Keratinocyte (primary cell): ENCODE data around the gene ICAM2. TPM values are rescaled to one million over a fixed set of nuclear protein-coding genes. Genes with fewer than 3 reads are reported as not detected.

ENCODE experiments used
- DNase-seq: peaks from one replicate; pipeline ENCODE4 v3.0.0-alpha.2; 2011; ENCODE audit warnings: low read depth, missing footprints, low spot score
- FAIRE-seq: peaks from 2 replicates; lab custom pipeline; 2011; peaks lifted over from hg19 to GRCh38; lab: Jason Lieb, UNC
- H2AFZ ChIP-seq: 2 replicates; pipeline ENCODE4 v1.6.0; 2012; ENCODE audit warnings: low read length, control low read depth, inconsistent platforms; ENCODE audit not compliant: control insufficient read depth
- H3K27ac ChIP-seq: 2 replicates; pipeline ENCODE4 v1.5.1; 2011; ENCODE audit warnings: low read length; ENCODE audit not compliant: control insufficient read depth, insufficient read depth
- H3K27me3 ChIP-seq: 3 replicates; pipeline ENCODE4 v1.6.0; 2011; ENCODE audit warnings: low read length; ENCODE audit not compliant: control insufficient read depth, insufficient read depth; ENCODE audit errors: extremely low read depth
- H3K36me3 ChIP-seq, 2 experiments: 2 replicates in 1 of 2; 3 replicates in 1 of 2; pipeline ENCODE4 v1.5.1; 2011; ENCODE audit warnings: low read length in 2 of 2, mild to moderate bottlenecking in 1 of 2; ENCODE audit not compliant: control insufficient read depth in 2 of 2, insufficient read depth in 2 of 2; ENCODE audit errors: extremely low read depth in 1 of 2
- H3K4me1 ChIP-seq: 3 replicates; pipeline ENCODE4 v1.5.1; 2011; ENCODE audit warnings: low read length; ENCODE audit not compliant: control insufficient read depth, insufficient read depth; ENCODE audit errors: extremely low read depth
- H3K4me2 ChIP-seq: 3 replicates; pipeline ENCODE4 v1.6.0; 2011; ENCODE audit warnings: low read depth, low read length; ENCODE audit not compliant: control insufficient read depth, insufficient read depth; ENCODE audit errors: extremely low read depth
- H3K4me3 ChIP-seq, 3 experiments: fragments of 200-600 bp in 1 of 3; sonication (generic) in 1 of 3; 2 replicates in 2 of 3; 3 replicates in 1 of 3; pipeline ENCODE4 v1.5.1; 2011 to 2016; ENCODE audit warnings: low read length in 3 of 3, mild to moderate bottlenecking in 3 of 3, control low read depth in 2 of 3, inconsistent platforms in 1 of 3, low read depth in 1 of 3, mixed read lengths in 1 of 3, mixed run types in 1 of 3, moderate library complexity in 1 of 3; ENCODE audit not compliant: control insufficient read depth in 2 of 3, insufficient read depth in 2 of 3; ENCODE audit errors: extremely low read depth in 1 of 3
- H3K79me2 ChIP-seq: 2 replicates; pipeline ENCODE4 v1.6.0; 2012; ENCODE audit warnings: low read length; ENCODE audit not compliant: control insufficient read depth, insufficient read depth
- H3K9ac ChIP-seq: 3 replicates; pipeline ENCODE4 v1.6.0; 2011; ENCODE audit warnings: low read length; ENCODE audit not compliant: control insufficient read depth, insufficient read depth; ENCODE audit errors: extremely low read depth
- H3K9me1 ChIP-seq: 3 replicates; pipeline ENCODE4 v1.6.0; 2011; ENCODE audit warnings: low read length; ENCODE audit not compliant: control insufficient read depth, insufficient read depth; ENCODE audit errors: extremely low read depth
- H3K9me3 ChIP-seq: 2 replicates; pipeline ENCODE4 v1.5.1; 2012; ENCODE audit warnings: low read depth, low read length; ENCODE audit not compliant: control insufficient read depth
- H4K20me1 ChIP-seq: 3 replicates; pipeline ENCODE4 v1.6.0; 2011; ENCODE audit warnings: low read length; ENCODE audit not compliant: control insufficient read depth, insufficient read depth; ENCODE audit errors: extremely low read depth
- EZH2 ChIP-seq: IDR thresholded peaks from one replicate; pipeline ENCODE4 v1.6.1; 2012; ENCODE audit warnings: inconsistent platforms, mild to moderate bottlenecking, low read length, moderate library complexity
- dilution Hi-C: fragments of 300-500 bp; cut with MboI; formaldehyde crosslinking; loops from one replicate; pipeline ENCODE4 v1.7.0; 2020; ENCODE audit warnings: low sequenced_read_pairs; ENCODE audit not compliant: extremely low pct_ligation_motif_present
- polyA plus RNA-seq, 5 experiments: library from polyadenylated mRNA; depleted of rRNA in 3 of 5; stranded (reverse) in 3 of 5; stranded (forward) in 1 of 5; unstranded in 1 of 5; fragments of >200 nt; gene quantifications; 1 replicate in 1 of 5; 2 replicates in 3 of 5; 3 replicates in 1 of 5; pipeline versions ENCODE4 v1.2.1 to v1.2.3, GENCODE V29; 2011 to 2012; ENCODE audit warnings: missing spikeins in 2 of 5, low read depth in 1 of 5, low replicate concordance in 1 of 5
- TF ChIP-seq, protein P1 (sequence below), 3 experiments: IDR thresholded peaks in 1 of 3; conservative IDR thresholded peaks in 1 of 3; optimal IDR thresholded peaks in 1 of 3; 2 replicates in 2 of 3; 3 replicates in 1 of 3; pipeline versions ENCODE3 to v1.5.1; 2011; ENCODE audit warnings: low read length in 3 of 3, mild to moderate bottlenecking in 3 of 3, moderate library complexity in 2 of 3, control low read depth in 1 of 3, inconsistent platforms in 1 of 3; ENCODE audit not compliant: insufficient read depth in 2 of 3; ENCODE audit errors: extremely low read depth in 1 of 3

Gene ICAM2
- polyA plus RNA-seq, 1 donor (not counting 4 experiments of a cell fraction or from before 2014, with no cell fraction given): 0.09 TPM

DNA sequence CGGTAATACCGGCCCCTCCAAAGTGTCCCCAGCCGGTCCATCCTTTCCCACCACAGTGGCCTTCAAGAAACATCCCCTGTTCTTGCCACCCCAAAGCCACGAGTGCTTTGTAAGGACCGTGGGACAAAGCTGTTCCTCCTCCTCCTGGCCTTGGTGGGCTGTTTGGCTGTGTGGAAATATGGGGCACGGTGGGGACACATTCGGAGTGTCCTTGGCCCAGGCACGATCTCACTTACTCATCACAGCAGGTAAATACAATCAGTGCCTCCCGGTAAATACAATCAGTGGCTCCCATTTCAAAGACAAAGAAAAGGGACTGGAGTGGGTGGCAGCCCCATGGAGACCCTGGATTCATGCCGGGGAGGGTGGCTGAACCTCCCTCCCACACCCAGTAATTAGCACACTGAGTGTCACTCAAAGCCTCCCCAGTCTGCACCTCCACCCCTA is 58.1 kb downstream of the ICAM2 start:
- dilution Hi-C loops: no loop called here

DNA sequence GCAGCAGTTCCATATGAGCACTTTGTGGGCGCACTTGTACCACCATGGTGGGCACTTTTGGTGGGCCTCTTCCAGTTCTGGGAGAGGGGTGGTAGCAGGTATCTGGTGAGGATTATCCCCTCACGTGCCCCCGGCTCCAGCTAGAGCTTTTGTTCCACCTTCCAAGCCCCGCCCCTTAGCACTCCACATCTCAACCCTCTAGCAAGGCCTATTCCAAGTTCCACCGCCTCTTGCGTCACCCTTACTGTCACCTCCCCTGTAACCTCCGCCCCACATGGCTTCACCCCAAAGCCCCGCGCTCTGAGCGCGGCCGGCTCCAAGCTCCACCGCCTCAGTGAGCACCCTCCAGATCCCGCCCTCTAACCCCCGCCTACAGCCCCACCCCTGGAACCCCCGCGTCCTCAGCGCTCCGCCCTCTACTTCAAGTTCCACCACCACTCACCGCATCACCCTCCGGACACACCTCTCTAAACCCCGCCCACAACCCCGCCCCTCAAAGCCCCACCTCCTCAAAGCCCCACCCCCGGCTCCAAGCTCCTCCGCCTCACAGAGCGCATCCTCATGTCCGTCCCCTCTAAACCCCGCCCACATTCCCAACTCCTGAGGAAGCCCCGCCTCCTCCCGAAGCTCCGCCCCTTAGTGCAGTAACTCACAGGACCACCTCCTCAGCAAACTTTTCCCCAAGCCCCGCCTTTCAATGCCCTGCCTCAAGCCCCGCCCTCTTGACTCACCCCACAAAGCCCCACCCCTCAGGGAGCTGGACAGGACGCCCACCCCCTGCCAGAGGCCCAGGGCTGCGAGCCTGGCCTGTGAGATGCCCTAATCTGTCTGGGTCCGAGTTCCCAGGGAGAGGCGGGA is 58.8 kb downstream of the ICAM2 start:
- dilution Hi-C loops: no loop called here
- Histone ChIP-seq H3K9me1 (no peaks in the 10 kb centered on the region), H2AFZ (no peak overlapping the region)

More for the DNA sequence above, 58.1 kb downstream of the ICAM2 start:
- H3K9me3 ChIP-seq: no peaks in the 10 kb centered on the region
- no peak overlapping the region for H3K4me2 ChIP-seq
- H4K20me1 ChIP-seq: no peaks in the 10 kb centered on the region
- H3K4me3 ChIP-seq: no peak overlapping the region
- DNase-seq: no peak
- FAIRE-seq: no peak
- H3K4me1 ChIP-seq: peaks cover 2% of the 10 kb centered on the region
- H3K27me3 ChIP-seq: peaks cover 10% of the 10 kb centered on the region
- no peaks in the 10 kb centered on the region for H3K36me3 ChIP-seq
- TF ChIP-seq, protein P1, sequence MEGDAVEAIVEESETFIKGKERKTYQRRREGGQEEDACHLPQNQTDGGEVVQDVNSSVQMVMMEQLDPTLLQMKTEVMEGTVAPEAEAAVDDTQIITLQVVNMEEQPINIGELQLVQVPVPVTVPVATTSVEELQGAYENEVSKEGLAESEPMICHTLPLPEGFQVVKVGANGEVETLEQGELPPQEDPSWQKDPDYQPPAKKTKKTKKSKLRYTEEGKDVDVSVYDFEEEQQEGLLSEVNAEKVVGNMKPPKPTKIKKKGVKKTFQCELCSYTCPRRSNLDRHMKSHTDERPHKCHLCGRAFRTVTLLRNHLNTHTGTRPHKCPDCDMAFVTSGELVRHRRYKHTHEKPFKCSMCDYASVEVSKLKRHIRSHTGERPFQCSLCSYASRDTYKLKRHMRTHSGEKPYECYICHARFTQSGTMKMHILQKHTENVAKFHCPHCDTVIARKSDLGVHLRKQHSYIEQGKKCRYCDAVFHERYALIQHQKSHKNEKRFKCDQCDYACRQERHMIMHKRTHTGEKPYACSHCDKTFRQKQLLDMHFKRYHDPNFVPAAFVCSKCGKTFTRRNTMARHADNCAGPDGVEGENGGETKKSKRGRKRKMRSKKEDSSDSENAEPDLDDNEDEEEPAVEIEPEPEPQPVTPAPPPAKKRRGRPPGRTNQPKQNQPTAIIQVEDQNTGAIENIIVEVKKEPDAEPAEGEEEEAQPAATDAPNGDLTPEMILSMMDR (optimal IDR thresholded peaks at IDR 0.05 in 1 of 3, IDR thresholded peaks at IDR 0.05 in 1 of 3, conservative IDR thresholded peaks at IDR 0.05 in 1 of 3; ENCODE audit: extremely low read depth in 1 of 3, insufficient read depth in 2 of 3, low read length in 3 of 3): no peak
- TF ChIP-seq EZH2: no peak
- H3K9me1 ChIP-seq: no peaks in the 10 kb centered on the region
- H3K79me2 ChIP-seq: no peaks in the 10 kb centered on the region
- no peak overlapping the region for H3K27ac ChIP-seq
- no peak overlapping the region for H2AFZ ChIP-seq
- H3K9ac ChIP-seq: no peak overlapping the region

More for the DNA sequence above, 58.8 kb downstream of the ICAM2 start:
- H3K9ac ChIP-seq: no peak overlapping the region
- H3K36me3 ChIP-seq: no peaks in the 10 kb centered on the region
- no peaks in the 10 kb centered on the region for H3K79me2 ChIP-seq
- FAIRE-seq: no peak
- no peaks in the 10 kb centered on the region for H4K20me1 ChIP-seq
- H3K27me3 ChIP-seq: peaks cover 10% of the 10 kb centered on the region
- H3K4me2 ChIP-seq: peak overlapping the region; percentile 41
- H3K4me1 ChIP-seq: peaks cover 2% of the 10 kb centered on the region
- DNase-seq: peak; percentile 41
- H3K4me3 ChIP-seq: no peak overlapping the region
- no peak overlapping the region for H3K27ac ChIP-seq
- no peaks in the 10 kb centered on the region for H3K9me3 ChIP-seq
- TF ChIP-seq EZH2: no peak
- TF ChIP-seq, protein P1 (optimal IDR thresholded peaks at IDR 0.05 in 1 of 3, IDR thresholded peaks at IDR 0.05 in 1 of 3, conservative IDR thresholded peaks at IDR 0.05 in 1 of 3; ENCODE audit: extremely low read depth in 1 of 3, insufficient read depth in 2 of 3, low read length in 3 of 3): no peak
